HG03469 (cell line): ENCODE data around the gene MBNL3.

Experiments
- ATAC-seq: cut with Tn5 transposase; IDR thresholded peaks from one replicate; pipeline ENCODE4 v1.9.1; 2021; ENCODE audit warnings: mild to moderate bottlenecking, moderate library complexity, moderate number of reproducible peaks; ENCODE audit not compliant: unreplicated experiment

MBNL3 gene

DNA sequence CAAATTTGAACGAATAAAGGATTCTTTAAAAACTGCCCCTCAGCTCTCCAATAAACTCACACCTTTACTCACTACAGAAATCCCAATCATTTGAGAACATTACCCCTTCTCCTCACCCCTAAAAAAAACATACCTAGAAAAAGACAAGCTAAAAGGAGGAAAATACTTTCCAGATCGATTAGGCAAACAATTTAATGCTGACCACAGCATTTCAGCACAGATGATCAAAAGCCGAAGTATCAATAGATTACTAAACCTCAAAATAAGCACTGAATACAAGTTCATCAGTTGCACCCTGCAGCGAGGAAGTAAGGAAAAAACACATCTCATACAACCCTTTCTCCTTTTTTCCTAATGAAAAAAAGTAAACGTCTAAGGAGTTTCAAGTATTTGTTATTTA, 65.5 kb downstream of the MBNL3 start:
- ATAC-seq, result no peak

GRCh38 chrX:132415012-132415411, 73.8 kb downstream of the MBNL3 start:
- ATAC-seq, result no peak

- no peak for ATAC-seq
Observed at GRCh38 chrX:132414404-132414803, 74.4 kb downstream of the MBNL3 start.

DNA sequence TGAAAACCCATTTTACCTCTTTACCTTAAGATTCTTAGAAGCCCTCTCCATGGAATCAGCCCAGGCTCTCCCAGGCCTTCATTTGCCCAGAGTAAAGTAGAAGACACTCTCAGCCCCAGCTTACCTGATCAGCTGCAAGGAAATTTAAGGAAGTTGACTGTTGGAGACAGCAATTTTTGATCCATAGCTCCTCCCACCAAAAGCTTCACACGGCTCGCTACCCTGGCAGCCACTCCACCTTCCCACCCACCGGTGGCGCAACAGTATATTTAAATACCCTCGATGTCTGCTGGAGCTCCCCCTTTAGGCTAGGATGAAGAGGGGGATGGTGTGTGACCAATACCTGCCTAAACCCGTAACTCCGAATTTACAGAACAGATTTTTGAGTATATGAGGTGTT, 75.4 kb downstream of the MBNL3 start:
- ATAC-seq, result no peak

- ATAC-seq, result no peak
Observed at GRCh38 chrX:132412208-132412607, 76.6 kb downstream of the MBNL3 start.

- no peak for ATAC-seq
Observed at GRCh38 chrX:132411310-132411977, 77.4 kb downstream of the MBNL3 start.

DNA sequence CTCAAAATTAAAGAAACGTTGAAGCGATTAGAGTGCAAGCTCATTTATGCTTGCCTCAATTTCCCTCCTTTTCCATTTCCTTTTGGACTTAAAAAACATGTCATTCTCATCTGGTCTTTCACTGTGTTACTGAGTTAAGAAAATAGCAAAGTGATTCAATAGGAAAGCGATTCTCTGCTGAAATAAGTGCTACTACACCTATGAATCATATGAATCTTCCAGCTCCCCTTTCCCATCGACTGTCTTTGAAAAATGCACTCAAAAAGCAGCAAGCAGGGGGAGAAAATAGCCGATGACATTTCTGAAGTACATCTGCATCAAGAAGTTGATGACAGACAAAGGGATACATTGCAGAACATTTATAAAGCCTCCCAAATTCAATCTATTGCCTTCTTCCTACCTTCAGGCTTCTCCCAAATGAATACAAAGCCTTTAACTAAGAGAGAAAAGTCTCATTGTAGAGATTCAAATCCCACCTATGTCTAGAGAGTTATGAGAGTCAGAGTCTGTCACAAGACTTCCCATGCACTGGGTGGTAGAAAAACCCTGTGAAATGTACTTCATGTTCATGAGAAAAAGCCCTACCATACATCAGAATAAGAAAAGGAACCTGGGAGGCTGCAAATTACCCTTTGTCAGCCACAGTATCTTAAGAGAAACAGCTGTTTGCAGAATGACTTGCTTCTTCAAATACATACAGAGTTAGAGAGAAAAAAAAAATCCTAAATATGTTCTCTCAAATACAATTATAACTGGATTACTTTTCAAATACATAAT, 78.9 kb downstream of the MBNL3 start:
- no peak for ATAC-seq

DNA sequence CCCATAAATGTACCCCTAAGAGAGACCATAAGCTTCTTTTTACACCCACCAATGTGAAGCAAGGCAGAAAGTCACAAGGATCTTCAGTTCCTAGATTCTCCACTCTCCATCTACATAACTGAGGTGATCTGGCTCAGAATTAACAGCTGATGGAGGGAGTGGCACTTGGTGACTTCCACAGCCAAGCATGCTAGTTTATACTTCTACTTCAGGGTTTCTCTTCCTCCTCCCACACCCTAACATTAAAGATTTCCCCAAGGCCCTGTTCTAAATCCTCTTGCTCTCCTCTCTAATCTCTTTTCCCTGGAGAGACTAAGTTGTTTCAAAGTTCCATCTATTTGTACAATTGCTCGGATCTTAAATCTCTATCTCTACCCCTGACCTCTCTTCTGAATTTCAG, 81.1 kb downstream of the MBNL3 start:
- no peak for ATAC-seq

DNA sequence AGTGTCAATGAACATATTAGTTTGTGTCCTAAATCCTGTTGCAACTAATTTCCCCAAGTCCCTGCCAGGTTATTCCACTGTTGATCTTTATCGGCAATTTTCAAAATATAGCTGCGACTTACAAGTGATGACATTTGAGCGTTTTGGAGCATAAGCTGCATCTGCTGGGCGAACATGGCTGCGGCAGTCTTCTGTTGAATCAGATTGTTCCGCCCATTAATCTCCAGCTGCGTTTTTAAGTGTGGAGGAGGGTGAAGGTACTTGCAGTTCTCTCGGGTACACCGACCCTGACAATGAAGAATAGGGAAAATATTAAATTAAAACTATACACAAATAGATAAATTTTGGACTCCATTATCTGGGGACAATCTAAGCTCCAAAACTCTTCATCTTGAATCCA, 82.7 kb downstream of the MBNL3 start:
- ATAC-seq, result no peak

DNA sequence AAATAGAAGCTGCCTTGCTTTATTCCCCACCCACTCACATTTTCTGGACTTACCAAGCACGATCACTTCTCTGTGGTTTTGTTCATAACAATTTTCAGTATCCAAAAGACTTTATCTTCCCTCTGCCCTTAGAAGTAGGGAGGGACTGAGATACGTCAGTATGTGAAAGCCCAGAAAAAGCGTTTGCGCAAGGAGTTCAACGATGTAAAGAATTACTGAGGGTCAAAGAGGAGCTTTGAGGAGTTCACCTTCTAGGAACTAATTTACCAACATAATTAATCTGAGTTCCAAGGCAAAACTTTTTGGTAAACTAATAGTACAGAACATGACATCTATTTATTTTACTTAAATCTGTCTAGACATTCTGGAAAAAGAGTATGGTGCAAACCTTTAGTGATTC, 84.6 kb downstream of the MBNL3 start:
- ATAC-seq, result no peak

DNA sequence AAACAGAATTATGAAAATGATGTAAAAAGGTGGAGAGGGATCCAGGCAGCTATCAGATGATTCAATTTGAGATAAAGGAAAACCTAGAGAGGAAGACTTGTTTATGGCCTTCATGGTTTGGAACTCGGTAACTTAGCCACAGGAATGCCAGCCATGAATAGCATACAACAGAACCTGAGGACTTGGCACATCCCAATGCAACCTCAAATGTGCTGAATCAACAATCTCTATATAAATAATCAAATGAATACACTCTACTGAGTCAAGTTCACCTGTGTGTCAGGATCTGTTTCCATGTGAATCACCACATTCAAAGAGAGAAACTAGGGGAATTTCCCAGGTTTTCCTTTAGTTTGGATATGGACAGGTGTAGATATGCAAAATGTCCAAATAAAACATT, 86.9 kb downstream of the MBNL3 start:
- no peak for ATAC-seq

DNA sequence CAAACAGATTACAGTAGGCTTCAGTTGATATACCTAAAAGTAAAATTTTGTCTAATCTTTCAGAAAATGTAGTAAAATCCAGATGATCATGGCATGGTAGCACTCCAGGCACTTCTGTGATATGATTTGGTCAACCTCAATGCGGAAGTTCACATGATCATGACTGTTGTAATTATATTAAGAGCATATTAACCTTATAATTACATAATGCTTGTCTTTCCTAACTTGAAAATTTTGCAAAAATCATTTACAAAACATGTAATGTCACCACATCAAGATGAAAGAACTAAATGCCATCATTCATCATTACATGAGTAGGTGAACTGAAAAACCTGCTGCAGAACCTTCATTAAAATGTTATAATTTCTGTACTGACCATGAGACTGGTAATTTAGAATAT, 88.1 kb downstream of the MBNL3 start:
- no peak for ATAC-seq

- no peak for ATAC-seq
Observed at GRCh38 chrX:132395645-132396044, 93.2 kb downstream of the MBNL3 start.

- ATAC-seq, result no peak
Observed at GRCh38 chrX:132395026-132395425, 93.8 kb downstream of the MBNL3 start.

DNA sequence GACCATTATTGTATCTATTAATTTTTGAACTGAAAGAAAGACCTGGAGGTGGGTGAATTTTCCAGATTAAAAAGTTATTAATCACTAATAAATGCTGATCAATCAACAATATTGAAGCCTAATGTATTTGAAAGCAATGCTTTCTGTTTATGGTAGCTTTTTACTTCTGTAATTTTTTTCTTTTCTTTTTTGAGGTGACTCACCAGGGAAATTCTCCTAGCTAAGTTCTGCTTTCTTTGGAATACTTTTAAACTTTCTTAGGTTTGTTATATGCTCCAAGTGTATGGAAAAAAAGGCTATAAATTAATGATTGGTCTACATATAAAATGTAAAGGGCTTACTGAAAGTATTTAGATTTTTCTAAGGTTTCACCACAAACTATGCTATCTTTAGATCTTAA, 94.2 kb downstream of the MBNL3 start:
- ATAC-seq, result no peak

- ATAC-seq, result no peak
Observed at GRCh38 chrX:132393992-132394391, 94.8 kb downstream of the MBNL3 start.

GRCh38 chrX:132393485-132393884, 95.4 kb downstream of the MBNL3 start:
- no peak for ATAC-seq

DNA sequence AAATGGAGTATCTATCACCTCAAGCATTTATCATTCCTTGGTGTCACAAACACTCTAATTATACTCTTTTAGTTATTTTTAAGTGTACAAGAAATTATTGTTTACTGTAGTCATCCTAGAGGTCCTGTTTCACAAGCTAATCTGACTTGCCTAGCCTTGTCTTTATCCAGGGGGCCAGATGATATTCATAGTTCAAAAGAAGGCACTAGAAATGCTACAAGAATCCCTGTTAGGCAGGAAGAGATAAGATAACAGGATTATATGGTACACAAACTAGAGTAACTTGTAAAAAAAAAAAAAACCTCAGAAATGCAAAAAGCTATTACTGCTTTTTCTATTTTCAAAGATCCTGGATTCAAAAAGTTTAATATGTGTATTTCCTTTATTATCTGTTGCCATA, 95.8 kb downstream of the MBNL3 start:
- ATAC-seq, result no peak

DNA sequence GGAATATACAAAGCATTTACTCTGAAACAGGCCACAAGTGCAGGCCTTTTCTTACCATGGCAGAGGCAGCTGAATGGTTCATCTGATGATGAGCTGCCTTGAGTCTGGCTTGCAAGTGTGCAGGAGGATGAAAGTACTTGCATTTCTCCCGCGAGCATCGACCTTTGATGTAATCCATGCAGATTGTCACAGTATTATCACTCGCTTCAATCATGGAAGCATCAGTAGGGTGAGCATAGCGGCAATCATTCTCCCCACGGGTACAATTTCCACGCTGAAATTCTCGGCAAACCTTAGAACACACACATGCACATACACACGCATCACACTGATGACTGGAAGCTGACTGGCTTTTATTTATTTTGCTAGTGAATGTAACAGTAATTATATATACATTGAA, 98.0 kb downstream of the MBNL3 start:
- ATAC-seq, result no peak

DNA sequence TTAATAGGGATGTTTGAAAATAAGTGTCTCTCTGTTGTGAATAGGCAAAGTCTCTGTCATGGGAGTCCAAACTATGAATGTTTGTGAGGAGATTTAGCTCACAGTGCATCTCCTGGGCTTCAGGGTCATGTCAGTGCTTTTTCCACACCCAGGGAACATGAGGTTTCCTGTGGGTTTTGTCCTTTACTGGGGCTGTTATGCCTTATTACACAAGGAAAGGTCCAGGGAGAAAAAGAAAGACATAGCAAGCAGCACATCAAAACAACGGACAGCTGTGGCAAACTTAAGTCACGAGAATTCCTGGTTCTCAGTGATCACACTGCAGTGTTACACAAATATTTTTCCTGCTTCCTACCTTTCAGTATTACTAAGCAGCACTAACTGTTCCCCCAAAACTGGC, 99.4 kb downstream of the MBNL3 start:
- ATAC-seq, result no peak

GRCh38 chrX:132388371-132388770, 100.5 kb downstream of the MBNL3 start:
- no peak for ATAC-seq

GRCh38 chrX:132384301-132384700, 104.5 kb downstream of the MBNL3 start:
- ATAC-seq, result no peak

GRCh38 chrX:132382068-132382467, 106.8 kb downstream of the MBNL3 start:
- ATAC-seq, result no peak
